ENCODE data around the gene PYCARD. TPM values are rescaled to one million over a fixed set of nuclear protein-coding genes. Genes with fewer than 3 reads are reported as not detected.

Gene PYCARD
- total RNA-seq, 4 donors from 2014 or later: 27.1 to 88.4 (median 49.7) TPM

GRCh38 chr16:31213877-31214707 lies 11.5 kb upstream of the PYCARD start, which contains the start of gene TRIM72:
TSS of gene TRIM72 (plus strand) at chr16:31214119. CDS start at chr16:31214739, 620 bp downstream.
- TF ChIP-seq, protein P1, sequence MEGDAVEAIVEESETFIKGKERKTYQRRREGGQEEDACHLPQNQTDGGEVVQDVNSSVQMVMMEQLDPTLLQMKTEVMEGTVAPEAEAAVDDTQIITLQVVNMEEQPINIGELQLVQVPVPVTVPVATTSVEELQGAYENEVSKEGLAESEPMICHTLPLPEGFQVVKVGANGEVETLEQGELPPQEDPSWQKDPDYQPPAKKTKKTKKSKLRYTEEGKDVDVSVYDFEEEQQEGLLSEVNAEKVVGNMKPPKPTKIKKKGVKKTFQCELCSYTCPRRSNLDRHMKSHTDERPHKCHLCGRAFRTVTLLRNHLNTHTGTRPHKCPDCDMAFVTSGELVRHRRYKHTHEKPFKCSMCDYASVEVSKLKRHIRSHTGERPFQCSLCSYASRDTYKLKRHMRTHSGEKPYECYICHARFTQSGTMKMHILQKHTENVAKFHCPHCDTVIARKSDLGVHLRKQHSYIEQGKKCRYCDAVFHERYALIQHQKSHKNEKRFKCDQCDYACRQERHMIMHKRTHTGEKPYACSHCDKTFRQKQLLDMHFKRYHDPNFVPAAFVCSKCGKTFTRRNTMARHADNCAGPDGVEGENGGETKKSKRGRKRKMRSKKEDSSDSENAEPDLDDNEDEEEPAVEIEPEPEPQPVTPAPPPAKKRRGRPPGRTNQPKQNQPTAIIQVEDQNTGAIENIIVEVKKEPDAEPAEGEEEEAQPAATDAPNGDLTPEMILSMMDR (IDR thresholded peaks at IDR 0.05; ENCODE audit: low read depth): no peak

- TF ChIP-seq, protein P1 (IDR thresholded peaks at IDR 0.05; ENCODE audit: low read depth): no peak
Observed at GRCh38 chr16:31213342-31213741, 10.8 kb upstream of the PYCARD start.

GRCh38 chr16:31206776-31207175 lies 4.2 kb upstream of the PYCARD start:
- TF ChIP-seq, protein P1 (IDR thresholded peaks at IDR 0.05; ENCODE audit: low read depth): no peak

DNA sequence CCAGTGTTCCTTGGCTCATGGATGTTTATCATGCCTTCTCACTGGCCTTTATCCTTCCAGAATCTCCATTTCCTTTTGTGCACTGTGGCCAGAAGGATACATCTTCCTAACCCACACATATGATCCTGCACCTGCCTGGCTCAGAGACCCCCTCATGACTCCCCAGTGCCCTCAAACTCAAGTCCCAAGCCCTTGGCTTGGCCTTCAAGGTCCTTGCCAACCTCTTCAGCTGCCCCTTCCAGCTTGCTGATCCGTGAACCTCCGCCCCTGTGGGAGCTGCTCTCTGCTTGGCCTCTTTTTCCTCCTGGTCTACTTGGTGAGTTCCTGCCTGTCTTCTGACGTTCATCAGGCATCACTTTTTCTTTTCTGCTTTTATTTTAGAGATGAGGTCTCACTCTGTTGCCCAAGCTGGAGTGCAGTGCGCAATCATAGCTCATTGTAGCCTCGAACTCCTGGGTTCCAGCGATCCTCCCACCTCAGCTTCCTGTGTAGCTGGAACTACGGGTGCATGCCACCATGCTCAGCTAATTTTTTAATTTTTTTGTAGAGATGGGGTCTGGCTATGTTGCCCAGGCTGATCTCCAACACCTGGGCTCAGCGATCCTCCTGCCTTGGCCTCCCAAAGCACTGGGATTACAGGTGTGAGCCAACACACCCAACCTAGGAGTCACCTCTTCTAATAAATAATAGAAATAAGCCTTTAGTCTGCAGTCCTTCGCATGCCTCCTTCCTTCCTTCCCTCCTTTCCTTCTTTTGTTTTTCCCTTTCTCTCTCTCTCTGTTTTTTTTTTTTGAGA lies 2.5 kb upstream of the PYCARD start:
- TF ChIP-seq, protein P1 (IDR thresholded peaks at IDR 0.05; ENCODE audit: low read depth): no peak

- TF ChIP-seq, protein P1 (IDR thresholded peaks at IDR 0.05; ENCODE audit: low read depth): no peak
Observed at GRCh38 chr16:31201582-31202413, 762 bp downstream of the PYCARD start.

DNA sequence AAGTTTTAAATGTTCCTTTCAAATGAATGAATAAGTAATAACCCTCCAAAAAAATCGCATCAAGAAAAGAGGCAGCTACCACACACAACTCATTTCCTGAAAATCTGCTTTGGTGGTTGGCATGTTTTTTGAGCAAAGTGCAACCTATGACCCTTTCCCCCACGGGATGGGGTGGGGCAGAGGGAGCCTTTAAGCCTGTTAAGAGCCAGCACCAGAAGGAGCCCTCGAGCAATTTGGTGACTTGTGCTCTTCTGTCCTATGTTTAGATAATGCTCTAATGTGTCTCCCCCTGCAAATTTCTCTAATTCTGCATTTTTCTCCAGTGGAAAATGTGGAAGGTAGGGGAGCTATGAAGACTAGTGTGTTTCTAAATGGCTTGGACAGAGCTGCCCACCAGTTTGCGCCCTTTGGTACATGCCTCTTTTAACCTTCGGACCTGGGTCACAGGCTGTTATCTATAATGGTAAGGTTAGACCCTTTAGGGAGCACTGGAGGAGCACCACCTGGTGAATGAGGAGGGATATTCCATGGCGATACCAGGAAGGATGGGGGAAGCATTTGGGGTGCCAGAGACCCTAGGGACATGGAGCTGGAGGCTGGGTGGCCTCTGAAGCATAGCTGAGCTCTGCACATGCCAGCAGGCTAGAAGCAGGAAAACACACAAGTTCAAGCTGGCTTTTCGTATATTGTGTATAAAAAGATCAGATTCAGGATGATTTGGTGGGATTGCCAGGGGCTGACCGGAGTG lies 1.6 kb downstream of the PYCARD start:
- TF ChIP-seq, protein P1 (IDR thresholded peaks at IDR 0.05; ENCODE audit: low read depth): no peak

Data from subcutaneous adipose tissue (tissue), 4 donors.